GM12891 (cell line): ENCODE data around the gene GPC6.

Source experiments
- PAX5 ChIP-seq: IDR thresholded peaks from 2 replicates; pipeline ENCODE4 v1.6.1; 2011; ENCODE audit warnings: low read length, moderate library complexity, mild to moderate bottlenecking; ENCODE audit not compliant: insufficient read depth, severe bottlenecking
- POLR2A ChIP-seq: IDR thresholded peaks from 2 replicates; pipeline ENCODE4 v1.6.1; 2011; ENCODE audit warnings: low read depth, low read length, control low read depth
- POLR2AphosphoS5 ChIP-seq: IDR thresholded peaks from 2 replicates; pipeline ENCODE4 v1.6.1; 2011; ENCODE audit warnings: low read depth, low read length, control low read depth
- TAF1 ChIP-seq: IDR thresholded peaks from 2 replicates; pipeline ENCODE4 v1.6.1; 2011; ENCODE audit warnings: low read depth, low read length, control low read depth

GRCh38 chr13:93834051-93834450 lies 607.4 kb downstream of the GPC6 start:
- TF ChIP-seq POLR2A (no peak), TAF1 (no peak), POLR2AphosphoS5 (no peak), PAX5 (no peak)
